Transverse colon (tissue), 4 donors: ENCODE results near the gene FKBP1A. TPM values are rescaled to one million over a fixed set of nuclear protein-coding genes. Genes with fewer than 3 reads are reported as not detected.

ENCODE experiments used
- DNase-seq: peaks from one replicate; pipeline ENCODE4 v3.0.0-alpha.2; 2019
- H3K27ac ChIP-seq, 4 donors: fragments of 200-600 bp; sonication (generic); 2 replicates each; pipeline ENCODE4 v1.5.1; 2016 to 2018; ENCODE audit warnings: inconsistent platforms in 4 of 4
- H3K27me3 ChIP-seq: fragments of 200-600 bp; sonication (generic); 2 replicates; pipeline ENCODE4 v1.5.1; 2017; ENCODE audit warnings: inconsistent platforms
- H3K36me3 ChIP-seq, 4 donors: fragments of 200-600 bp; sonication (generic); 2 replicates each; pipeline ENCODE4 v1.5.1; 2017 to 2019; ENCODE audit warnings: inconsistent platforms in 4 of 4
- H3K4me1 ChIP-seq, 4 donors: fragments of 200-600 bp; sonication (generic); 2 replicates each; pipeline ENCODE4 v1.5.1; 2017 to 2020; ENCODE audit warnings: inconsistent platforms in 4 of 4
- H3K4me3 ChIP-seq, 4 donors: fragments of 200-600 bp; sonication (generic); 1 replicate in 1 of 4; 2 replicates in 3 of 4; pipeline versions ENCODE4 v1.5.1 to v1.6.1; 2017 to 2019; ENCODE audit warnings: inconsistent platforms in 4 of 4
- H3K9me3 ChIP-seq, 2 donors: fragments of 200-600 bp; sonication (generic); 2 replicates each; pipeline ENCODE4 v1.5.1; 2017 to 2019; ENCODE audit warnings: inconsistent platforms in 2 of 2
- CTCF ChIP-seq, 5 experiments: fragments of 200-600 bp in 3 of 5; fragments of 450-650 bp in 2 of 5; sonication (generic) in 3 of 5; IDR thresholded peaks; 1 replicate in 2 of 5; 2 replicates in 3 of 5; pipeline ENCODE4 v1.5.1; 2016 to 2017; ENCODE audit warnings: antibody characterized with exemption in 5 of 5, inconsistent platforms in 3 of 5, mild to moderate bottlenecking in 2 of 5, moderate library complexity in 1 of 5
- EP300 ChIP-seq: sonication (generic); formaldehyde crosslinking; IDR thresholded peaks from one replicate; pipeline ENCODE4 v1.6.1; 2017; ENCODE audit warnings: antibody characterized with exemption, low read depth
- POLR2A ChIP-seq: fragments of 450-650 bp; IDR thresholded peaks from one replicate; pipeline ENCODE4 v1.6.1; 2016; ENCODE audit warnings: antibody characterized with exemption, mild to moderate bottlenecking, moderate library complexity
- POLR2AphosphoS5 ChIP-seq, 3 donors: sonication (generic); formaldehyde crosslinking; IDR thresholded peaks; one replicate each; pipeline ENCODE4 v1.6.1; 2016; ENCODE audit warnings: antibody characterized with exemption in 3 of 3
- WGBS, 2 donors: methylation state at CpG; one replicate each; pipeline ENCODE4 v1.1.5; 2018; ENCODE audit warnings: low coverage in 1 of 2; 5-methylcytosine and 5-hydroxymethylcytosine counted together
- in situ Hi-C, 4 donors: fragments of 200-750 bp; cut with MboI; loops; one replicate each; pipeline versions ENCODE4 v1.15.0 to v1.15.1; 2017; ENCODE audit warnings: low sequenced_read_pairs in 3 of 4, low pct_ligation_motif_present in 1 of 4, low pct_unique_long_range_greater_than_20kb in 1 of 4
- intact Hi-C: fragments of 100-400 bp; cut with DNase I; formaldehyde crosslinking; loops from one replicate; pipeline ENCODE4 v1.15.1; 2023; ENCODE audit warnings: low total_unique reads
- total RNA-seq, 4 donors: library from RNA; depleted of rRNA; stranded (reverse); fragments of >200 nt; gene quantifications; one replicate each; pipeline ENCODE4 v1.1.0, GENCODE V29; 2016

Gene FKBP1A
- total RNA-seq, 4 donors from 2014 or later, result 120 to 202 (median 144) TPM

- DNase-seq, result peak; percentile 51
- WGBS, 2 donors, result 43 to 65% methylated on average over 2 of the region's 2 CpGs
- Histone ChIP-seq H3K9me3 (no peaks in the 10 kb centered on the region), H3K4me3 (no peak overlapping the region), H3K4me1 (peaks cover 0 to 11% (median 0%) of the 10 kb centered on the region in 4 donors), H3K36me3 (no peaks in the 10 kb centered on the region), H3K27me3 (no peaks in the 10 kb centered on the region), H3K27ac (no peak overlapping the region)
- no peak for TF ChIP-seq POLR2AphosphoS5 (IDR thresholded peaks at IDR 0.05)
- TF ChIP-seq CTCF (IDR thresholded peaks at IDR 0.05), result no peak
- TF ChIP-seq POLR2A, result no peak
- TF ChIP-seq EP300, result no peak
- intact Hi-C loops (no loop called here), in situ Hi-C loops (loop anchor here in 3 of 4 donors (5.0 to 10.0 kb wide), 2 partner anchors 117 to 120 kb away; no protein-coding TSS in a partner anchor)
Measured at GRCh38 chr20:1434571-1435336, 41.9 kb upstream of the FKBP1A start.

GRCh38 chr20:1431158-1431557 is 38.3 kb upstream of the FKBP1A start:
- no peak for DNase-seq
- no peaks in the 10 kb centered on the region for H3K36me3 ChIP-seq
- intact Hi-C loops, result no loop called here
- no peaks in the 10 kb centered on the region for H3K27me3 ChIP-seq
- peaks cover 0 to 11% (median 3%) of the 10 kb centered on the region in 4 donors for H3K4me1 ChIP-seq
- H3K9me3 ChIP-seq, result no peaks in the 10 kb centered on the region
- WGBS, 2 donors, result 46 to 75% methylated on average over 1 of the region's 1 CpG
- H3K27ac ChIP-seq, result no peak overlapping the region
- TF ChIP-seq CTCF (IDR thresholded peaks at IDR 0.05), result no peak
- TF ChIP-seq EP300, result no peak
- no peak for TF ChIP-seq POLR2AphosphoS5 (IDR thresholded peaks at IDR 0.05)
- TF ChIP-seq POLR2A, result no peak
- H3K4me3 ChIP-seq, result no peak overlapping the region
- in situ Hi-C loops, result loop anchor here in 3 of 4 donors (5.0 to 10.0 kb wide), 2 partner anchors 114 to 116 kb away; no protein-coding TSS in a partner anchor

GRCh38 chr20:1430004-1430451 is 37.2 kb upstream of the FKBP1A start:
- TF ChIP-seq EP300 (no peak), POLR2AphosphoS5 (IDR thresholded peaks at IDR 0.05) (no peak), CTCF (IDR thresholded peaks at IDR 0.05) (no peak), POLR2A (no peak)
- in situ Hi-C loops (loop anchor here in 3 of 4 donors (5.0 to 10.0 kb wide), 2 partner anchors 113 to 115 kb away; no protein-coding TSS in a partner anchor), intact Hi-C loops (no loop called here)
- Histone ChIP-seq H3K36me3 (no peaks in the 10 kb centered on the region), H3K27ac (peak overlapping the region in 3 of 4 donors; percentile 23 to 58 (median 41)), H3K4me1 (peaks cover 0 to 8% (median 3%) of the 10 kb centered on the region in 4 donors), H3K27me3 (no peaks in the 10 kb centered on the region), H3K9me3 (no peaks in the 10 kb centered on the region), H3K4me3 (no peak overlapping the region)
- WGBS, 2 donors, result 80% methylated on average over 1 of the region's 1 CpG; no CpG with 5 or more reads in 1 of the 2 donors
- no peak for DNase-seq

GRCh38 chr20:1429143-1429728 is 36.4 kb upstream of the FKBP1A start:
- 86 to 100% methylated on average over 1 to 4 of the region's 4 CpGs for WGBS, 2 donors
- in situ Hi-C loops, result no loop called here
- DNase-seq, result peak; percentile 21

More at GRCh38 chr20:1429143-1429728, 36.4 kb upstream of the FKBP1A start:
- no peak overlapping the region for H3K4me3 ChIP-seq
- H3K4me1 ChIP-seq, result peaks cover 0 to 6% (median 1%) of the 10 kb centered on the region in 4 donors
- no peaks in the 10 kb centered on the region for H3K36me3 ChIP-seq
- no peaks in the 10 kb centered on the region for H3K9me3 ChIP-seq
- no peaks in the 10 kb centered on the region for H3K27me3 ChIP-seq
- intact Hi-C loops, result no loop called here
- TF ChIP-seq EP300, result no peak
- no peak for TF ChIP-seq CTCF (IDR thresholded peaks at IDR 0.05)
- TF ChIP-seq POLR2A, result no peak
- no peak for TF ChIP-seq POLR2AphosphoS5 (IDR thresholded peaks at IDR 0.05)
- H3K27ac ChIP-seq, result peak overlapping the region in 3 of 4 donors; percentile 23 to 58 (median 41)
